ENCODE results near the gene ZNF511. TPM values are rescaled to one million over a fixed set of nuclear protein-coding genes. Genes with fewer than 3 reads are reported as not detected.

ZNF511 gene
- total RNA-seq, 1 experiment from 2014 or later: 80.3 TPM

GRCh38 chr10:133292919-133293809 is 15.6 kb upstream of the ZNF511 start:
- DNase-seq (ENCODE audit: low spot score): no peak

GRCh38 chr10:133293810-133294119 is 14.9 kb upstream of the ZNF511 start:
- no peak for DNase-seq (ENCODE audit: low spot score)

DNA sequence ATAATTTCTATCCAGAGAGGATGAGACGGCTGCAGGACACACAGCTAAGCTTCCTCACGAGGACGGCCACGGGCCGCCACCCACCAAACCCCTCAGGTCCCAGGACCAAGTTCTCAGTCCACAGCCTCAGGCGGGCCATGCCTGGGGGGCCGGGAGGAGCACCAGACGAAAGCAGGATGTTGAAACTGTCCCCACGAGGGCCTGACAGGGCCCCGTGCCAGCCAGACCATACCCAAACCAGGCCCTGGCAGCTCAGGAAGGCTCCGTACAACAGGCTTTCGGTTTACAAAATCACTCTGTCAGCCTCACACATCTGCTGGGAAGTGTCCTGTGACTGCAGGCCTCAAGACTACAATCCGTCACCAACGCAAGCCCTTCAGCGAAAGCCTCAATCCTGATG is 14.5 kb upstream of the ZNF511 start:
- DNase-seq (ENCODE audit: low spot score): no peak

- DNase-seq (ENCODE audit: low spot score): no peak
These were observed 13.0 kb upstream of the ZNF511 start for GRCh38 chr10:133295426-133296320.

- DNase-seq (ENCODE audit: low spot score): no peak
These were observed 11.2 kb upstream of the ZNF511 start for GRCh38 chr10:133297504-133297903.

DNA sequence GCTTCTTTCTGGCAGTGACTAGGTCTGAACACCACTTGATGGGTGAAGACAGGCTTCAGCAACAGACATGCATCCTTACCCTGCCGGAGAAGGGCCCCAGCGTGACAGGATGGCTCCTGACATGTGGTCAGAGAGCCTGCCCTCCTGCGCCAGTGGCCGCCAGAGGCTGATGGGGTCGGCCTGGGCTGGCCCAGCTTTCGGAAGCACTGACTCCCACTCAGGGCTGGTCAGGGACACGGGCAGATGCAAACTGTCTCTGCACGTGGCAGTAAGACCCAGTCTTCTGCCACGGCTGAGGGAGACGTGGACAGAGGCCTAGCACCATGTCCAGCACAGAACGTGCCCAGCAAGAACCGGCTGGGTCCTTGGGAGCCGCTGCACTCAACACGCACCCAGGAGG is 10.2 kb upstream of the ZNF511 start:
- no peak for DNase-seq (ENCODE audit: low spot score)

DNA sequence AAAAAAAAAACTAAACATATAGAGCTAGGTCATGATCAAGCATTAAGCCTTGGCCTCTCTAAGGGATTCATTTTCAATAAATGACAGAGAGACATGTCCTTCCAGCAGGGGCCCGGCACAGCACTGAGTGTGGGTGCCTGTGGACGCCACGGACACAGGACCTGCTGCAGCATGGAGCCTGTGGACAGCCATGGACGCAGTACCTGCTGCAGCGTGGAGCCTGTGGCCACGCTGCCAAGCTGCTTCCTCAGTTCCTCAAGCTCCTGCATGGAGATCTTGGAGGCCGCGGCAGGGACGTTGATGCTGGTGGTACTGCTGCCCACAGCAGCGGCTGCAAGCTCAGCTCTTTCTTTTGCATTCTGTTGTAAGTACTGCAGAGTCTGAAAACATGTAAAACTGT is 9.5 kb upstream of the ZNF511 start:
- no peak for DNase-seq (ENCODE audit: low spot score)

DNA sequence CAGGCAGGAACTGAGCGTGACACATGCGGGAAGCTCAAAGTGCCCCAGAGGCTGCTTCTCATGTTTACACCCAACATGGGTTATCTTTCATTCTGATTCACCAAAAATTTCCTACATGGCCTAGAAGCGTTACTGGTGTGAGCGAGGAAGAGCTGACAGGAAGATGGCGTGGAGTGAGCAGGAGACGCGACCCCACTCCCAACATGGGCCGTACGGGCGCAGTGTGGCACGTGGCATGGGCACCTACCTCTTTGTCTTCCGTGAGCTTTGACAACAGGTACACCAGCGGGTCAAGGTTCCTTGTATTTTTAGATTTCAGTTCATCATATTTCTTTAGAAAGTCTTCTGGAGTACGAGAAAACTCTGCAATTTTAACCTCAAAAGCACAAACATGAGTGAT is 9.0 kb upstream of the ZNF511 start:
- no peak for DNase-seq (ENCODE audit: low spot score)

GRCh38 chr10:133302230-133302629 is 6.5 kb upstream of the ZNF511 start:
- DNase-seq (ENCODE audit: low spot score): no peak

DNA sequence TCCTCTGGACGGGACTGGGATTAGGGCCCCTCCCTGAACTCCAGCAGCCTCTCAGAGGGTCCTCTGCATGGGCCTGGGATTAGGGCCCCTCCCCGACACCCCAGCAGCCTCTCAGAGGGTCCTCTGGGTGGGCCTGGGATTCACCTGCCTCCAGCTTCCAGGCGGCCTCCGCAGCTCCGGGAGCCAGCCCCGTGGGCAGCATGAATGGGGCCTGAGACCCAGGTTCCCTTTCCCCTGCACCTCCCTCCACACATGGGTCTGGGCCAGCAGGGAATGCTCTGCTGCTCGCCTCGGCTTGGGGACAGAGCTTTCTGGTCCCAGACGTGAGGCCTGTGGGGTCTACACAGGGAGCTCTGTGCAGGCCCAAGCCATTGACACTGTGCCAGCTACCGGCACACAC is 5.5 kb upstream of the ZNF511 start:
- no peak for DNase-seq (ENCODE audit: low spot score)

- DNase-seq (ENCODE audit: low spot score): no peak
These were observed 2.6 kb upstream of the ZNF511 start for GRCh38 chr10:133306097-133306476.

DNA sequence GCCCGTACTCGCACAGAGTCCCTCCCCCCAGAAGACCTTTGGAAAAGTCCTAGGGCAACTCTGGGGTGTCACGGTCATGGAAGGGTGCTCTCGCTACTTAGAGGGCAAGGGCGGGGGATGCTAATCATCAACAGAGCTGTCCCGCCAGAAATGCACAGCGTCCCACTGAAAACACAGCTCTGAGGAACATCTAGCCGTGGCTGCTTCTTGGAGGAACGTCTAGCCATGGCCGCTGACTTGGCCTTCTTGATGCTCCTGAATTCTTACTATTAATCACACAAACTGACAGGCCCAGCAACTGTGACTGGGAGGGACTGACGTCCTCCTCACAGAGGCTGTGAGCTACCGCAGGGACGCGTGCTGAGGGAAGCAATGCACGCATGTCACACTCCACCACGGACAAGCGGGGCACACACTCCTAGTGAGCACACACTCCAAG is 1.8 kb upstream of the ZNF511 start:
- no peak for DNase-seq (ENCODE audit: low spot score)

DNA sequence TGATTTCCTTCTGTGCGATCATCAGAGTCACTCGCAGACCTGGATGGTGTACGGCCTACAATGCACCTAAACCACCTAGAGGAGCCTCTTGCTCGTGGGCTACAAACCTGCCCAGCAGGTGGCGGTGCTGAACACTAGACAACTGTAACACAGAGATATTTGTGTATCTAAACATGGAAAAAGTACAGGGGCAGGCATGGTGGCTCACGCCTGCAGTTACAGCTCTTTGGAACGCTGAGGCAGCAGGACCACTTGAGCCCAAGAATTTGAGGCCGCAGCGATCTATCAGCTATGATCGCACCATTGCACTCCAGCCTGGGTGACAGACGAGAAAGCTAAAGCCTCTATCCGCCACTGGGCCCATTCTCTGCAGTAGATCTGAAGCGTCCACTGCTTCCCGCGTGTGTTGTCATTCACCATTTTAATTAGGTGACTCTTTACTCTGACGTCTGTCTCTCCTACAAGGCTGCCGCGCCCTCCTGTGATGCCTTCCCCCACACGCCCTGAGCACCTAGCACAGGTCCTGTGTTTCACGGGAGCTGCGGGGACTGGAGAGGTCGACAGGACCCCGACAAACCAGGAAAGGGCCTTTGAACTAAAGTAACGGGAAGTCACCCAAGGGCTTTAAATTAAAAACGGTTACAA is 816 bp upstream of the ZNF511 start:
- peak; percentile 96 for DNase-seq (ENCODE audit: low spot score)

- peak; percentile 96 for DNase-seq (ENCODE audit: low spot score)
These were observed 496 bp downstream of the ZNF511 start for GRCh38 chr10:133309100-133309719.

DNA sequence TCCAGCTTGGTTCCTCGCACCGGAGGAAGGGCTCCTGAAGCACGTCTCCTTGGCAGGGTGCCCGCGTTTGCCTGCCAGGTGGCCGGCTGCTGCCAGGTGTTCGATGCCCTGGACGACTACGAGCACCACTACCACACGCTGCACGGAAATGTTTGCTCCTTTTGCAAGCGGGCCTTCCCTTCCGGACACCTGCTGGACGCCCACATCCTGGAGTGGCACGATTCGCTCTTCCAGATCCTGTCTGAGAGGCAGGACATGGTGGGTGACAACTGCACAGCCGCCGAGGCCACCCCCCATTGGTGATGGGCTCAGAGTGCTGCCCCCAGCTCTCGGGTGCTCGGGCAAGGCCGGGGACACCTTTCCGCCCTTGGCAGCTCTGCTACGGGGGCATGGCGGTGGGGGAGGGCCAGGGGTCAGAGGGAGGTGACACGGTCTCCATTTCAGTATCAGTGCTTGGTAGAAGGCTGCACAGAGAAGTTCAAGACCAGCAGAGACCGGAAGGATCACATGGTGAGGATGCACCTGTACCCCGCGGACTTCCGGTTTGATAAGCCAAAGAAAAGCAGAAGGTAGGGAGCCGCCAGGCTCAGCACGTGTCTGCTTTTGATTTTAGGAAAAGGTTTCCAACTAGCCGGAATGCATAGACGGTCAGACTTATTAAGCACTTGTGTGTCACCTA is 1.1 kb downstream of the ZNF511 start:
- DNase-seq (ENCODE audit: low spot score): peak; percentile 69

DNA sequence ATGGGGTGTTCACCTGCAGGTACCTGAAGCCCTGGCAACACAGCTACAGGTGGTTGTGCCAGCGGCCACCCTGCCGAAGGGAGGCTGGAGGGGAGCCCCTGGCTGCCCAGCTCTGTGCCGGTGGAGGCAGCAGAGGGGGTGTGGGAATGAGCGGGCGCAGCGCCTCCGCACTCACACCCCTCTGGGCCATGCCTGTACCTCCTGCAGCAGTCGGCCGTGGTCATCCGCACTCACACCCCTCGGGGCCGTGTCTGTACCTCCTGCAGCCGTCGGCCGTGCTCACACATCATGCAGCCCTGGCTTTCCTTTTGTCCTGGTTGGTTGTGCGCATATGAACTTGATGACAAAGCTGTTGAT is 1.7 kb downstream of the ZNF511 start:
- DNase-seq (ENCODE audit: low spot score): no peak

DNA sequence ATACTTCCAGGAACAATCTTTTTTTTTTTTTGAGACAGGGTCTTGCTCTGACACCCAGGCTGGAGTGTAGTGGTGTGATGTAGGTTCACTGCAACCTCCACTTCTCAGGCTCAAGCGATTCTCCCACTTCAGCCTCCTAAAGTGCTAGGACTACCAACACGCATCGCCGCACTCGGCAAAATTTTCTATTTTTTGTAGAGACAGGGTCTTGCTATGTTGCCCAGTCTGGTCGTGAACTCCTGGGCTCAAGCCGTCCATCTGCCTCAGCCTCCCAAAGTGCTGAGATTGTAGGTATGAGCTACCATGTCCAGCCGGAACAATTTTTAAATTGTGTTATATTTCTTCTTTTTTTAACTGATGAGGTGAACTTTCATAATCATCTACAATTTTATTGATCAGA is 2.1 kb downstream of the ZNF511 start:
- no peak for DNase-seq (ENCODE audit: low spot score)

DNA sequence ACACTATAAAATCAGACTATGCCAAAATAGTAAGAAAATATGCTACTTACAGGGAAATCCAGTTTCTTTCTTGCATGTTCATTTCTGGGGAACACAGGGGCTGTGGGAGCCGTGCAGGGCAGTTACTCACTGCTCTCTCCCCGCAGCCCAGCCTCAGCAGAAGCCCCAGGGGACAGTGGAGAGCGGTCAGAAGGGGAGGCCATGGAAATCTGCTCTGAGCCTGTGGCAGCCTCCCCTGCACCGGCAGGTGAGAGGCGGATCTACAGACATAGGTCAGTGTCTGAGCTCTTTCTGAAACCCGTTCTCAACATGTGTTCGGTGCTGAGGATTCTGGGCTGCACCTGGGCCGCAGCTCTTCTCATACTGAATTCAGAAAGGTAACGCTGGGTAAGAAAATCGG is 2.9 kb downstream of the ZNF511 start:
- DNase-seq (ENCODE audit: low spot score): no peak

- no peak for DNase-seq (ENCODE audit: low spot score)
These were observed 3.5 kb downstream of the ZNF511 start for GRCh38 chr10:133312016-133312768.

GRCh38 chr10:133312769-133313145 is 4.0 kb downstream of the ZNF511 start:
- DNase-seq (ENCODE audit: low spot score): no peak

GRCh38 chr10:133313192-133313591 is 4.5 kb downstream of the ZNF511 start:
- no peak for DNase-seq (ENCODE audit: low spot score)

Measured in HT-29 (cell line).